Measurements from ENCODE around the gene GGTA1. TPM values are rescaled to one million over a fixed set of nuclear protein-coding genes. Genes with fewer than 3 reads are reported as not detected.

The GGTA1 gene
- total RNA-seq: 1.9 TPM

DNA sequence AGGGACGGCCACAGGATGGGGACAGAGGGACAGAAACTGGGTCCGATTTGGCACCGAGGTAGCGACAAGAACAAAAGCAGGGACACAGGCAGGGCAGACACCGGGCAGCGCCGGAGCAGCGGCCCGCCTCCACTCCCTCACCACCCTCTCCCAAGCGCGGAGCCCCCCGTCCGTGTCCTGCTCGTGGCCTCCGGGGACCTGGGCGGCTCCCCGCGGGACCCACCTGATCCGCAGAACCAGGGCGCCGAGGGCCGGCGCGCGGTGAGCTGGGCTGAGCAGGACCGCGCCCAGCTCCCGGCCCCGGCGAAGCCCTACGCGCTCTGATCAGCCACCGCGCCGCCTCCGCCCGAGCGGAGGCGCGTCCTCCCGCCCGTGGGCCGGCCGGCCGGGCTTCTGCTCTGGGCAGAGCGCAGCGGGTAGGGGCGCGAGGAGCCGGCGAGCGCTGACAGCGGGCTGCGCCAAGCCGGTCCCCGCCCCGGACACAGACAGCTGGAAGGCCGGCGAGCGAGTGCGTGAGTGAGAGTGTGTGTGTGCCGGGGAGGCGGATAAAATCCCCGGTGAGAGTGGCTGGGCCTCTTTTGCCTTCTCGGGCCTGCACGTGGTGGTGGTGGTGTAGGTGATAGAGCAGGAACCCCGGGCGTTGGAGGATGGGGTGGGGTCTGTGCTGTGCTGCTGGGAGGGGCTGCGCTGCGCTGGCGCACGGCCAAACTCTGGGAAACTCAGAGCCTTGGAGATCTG, at the start of gene GGTA1:
GGTA1 (minus strand) TSS at position 418 of the 738 bp plus-strand sequence. CDS start 31,922 bp downstream, outside the sequence.

Other genes with a start within 250 kb of the GGTA1 start
- 20.3 TPM for gene GSN, start 231.7 kb downstream of the GGTA1 start, total RNA-seq
- gene STOM, start 129.6 kb downstream of the GGTA1 start, total RNA-seq: 10.3 TPM
- gene DAB2IP, start 151.8 kb upstream of the GGTA1 start, total RNA-seq: 21.9 TPM